Suprapubic skin (tissue), 3 donors: ENCODE measurements around the gene CAB39L.

ENCODE experiments used
- CTCF ChIP-seq, 2 donors: fragments of 200-600 bp in 1 of 2; fragments of 450-650 bp in 1 of 2; sonication (generic) in 1 of 2; IDR thresholded peaks; one replicate each; pipeline ENCODE4 v1.5.1; 2016 to 2019; ENCODE audit warnings: antibody characterized with exemption in 2 of 2, mild to moderate bottlenecking in 1 of 2, moderate library complexity in 1 of 2
- POLR2AphosphoS5 ChIP-seq, 3 donors: sonication (generic); formaldehyde crosslinking; IDR thresholded peaks; one replicate each; pipeline ENCODE4 v1.6.1; 2017; ENCODE audit warnings: antibody characterized with exemption in 3 of 3

- TF ChIP-seq CTCF (IDR thresholded peaks at IDR 0.05): no peak
- no peak for TF ChIP-seq POLR2AphosphoS5 (IDR thresholded peaks at IDR 0.05)
These were observed 144.8 kb downstream of the CAB39L start for GRCh38 chr13:49298903-49299605.
